GM12878 (cell line): Measurements from ENCODE around the gene CDHR5. TPM values are rescaled to one million over a fixed set of nuclear protein-coding genes. Genes with fewer than 3 reads are reported as not detected.

Experiments used
- ATAC-seq: fragments of 200-7000 bp; cut with Tn5 transposase; 3 replicates; pipeline ENCODE4 v1.9.1; 2020; ENCODE audit warnings: mild to moderate bottlenecking, moderate library complexity
- BruUV-seq: library from RNA; stranded (reverse); fragments of 400-500 nt; replicated peaks from 2 replicates; lab custom pipeline; 2021; lab: Mats Ljungman, UMichigan
- CTCF ChIA-PET: fragments of 300-600 bp; sonication (Branson Sonifier 250); formaldehyde crosslinking; extraction: SDS; loops from one replicate; lab custom pipeline; 2021; ENCODE audit warnings: inconsistent platforms; lab: Yijun Ruan, JAX
- POLR2A ChIA-PET: fragments of 350-600 bp; formaldehyde crosslinking; extraction: SDS; loops from one replicate; lab custom pipeline; 2021; ENCODE audit warnings: inconsistent platforms; lab: Charles Lee
- RAD21 ChIA-PET: fragments of 300-600 bp; sonication (Branson Sonifier 250); formaldehyde crosslinking; loops from one replicate; lab custom pipeline; 2023; ENCODE audit warnings: antibody characterized with exemption; ENCODE audit not compliant: unreplicated experiment; lab: Charles Lee
- SMC1A ChIA-PET: fragments of 300-600 bp; sonication (Branson Sonifier 250); formaldehyde crosslinking; loops from one replicate; lab custom pipeline; 2023; ENCODE audit not compliant: unreplicated experiment, uncharacterized antibody; lab: Charles Lee
- DNase-seq: peaks from one replicate; pipeline ENCODE4 v3.0.0-alpha.2; 2011; ENCODE audit warnings: low read depth, low spot score
- FAIRE-seq: peaks from 3 replicates; lab custom pipeline; 2011; peaks lifted over from hg19 to GRCh38; lab: Jason Lieb, UNC
- H2AFZ ChIP-seq: 2 replicates; pipeline ENCODE4 v1.6.0; 2011; ENCODE audit warnings: low read depth, low read length, control low read depth; ENCODE audit not compliant: control insufficient read depth
- H3K27ac ChIP-seq: 2 replicates; pipeline ENCODE4 v1.5.1; 2011; ENCODE audit warnings: control low read depth; ENCODE audit not compliant: control insufficient read depth, insufficient read depth
- H3K27me3 ChIP-seq, 2 experiments: replicated peaks in 1 of 2; 2 replicates each; pipeline versions ENCODE4 v1.6.0 to v1.6.1; 2011; ENCODE audit warnings: low read length in 1 of 2; ENCODE audit not compliant: control insufficient read depth in 2 of 2, insufficient read depth in 2 of 2
- H3K36me3 ChIP-seq, 2 experiments: 2 replicates each; pipeline ENCODE4 v1.5.1; 2011; ENCODE audit warnings: low read length in 1 of 2; ENCODE audit not compliant: control insufficient read depth in 2 of 2, insufficient read depth in 2 of 2
- H3K4me1 ChIP-seq: 2 replicates; pipeline ENCODE4 v1.6.1; 2011; ENCODE audit warnings: mild to moderate bottlenecking, low read length, moderate library complexity, mixed read lengths; ENCODE audit not compliant: control insufficient read depth, insufficient read depth
- H3K4me2 ChIP-seq: 2 replicates; pipeline ENCODE4 v1.6.0; 2011; ENCODE audit warnings: control low read depth; ENCODE audit not compliant: control insufficient read depth, insufficient read depth
- H3K4me3 ChIP-seq: fragments of 200-600 bp; sonication (generic); 2 replicates; pipeline ENCODE4 v1.5.1; 2016
- H3K79me2 ChIP-seq: 2 replicates; pipeline ENCODE4 v1.6.0; 2011; ENCODE audit warnings: low read length; ENCODE audit not compliant: control insufficient read depth, insufficient read depth
- H3K9ac ChIP-seq: 2 replicates; pipeline ENCODE4 v1.8.0; 2011; ENCODE audit warnings: low read length, control low read depth, mixed read lengths; ENCODE audit not compliant: control insufficient read depth, insufficient read depth
- H3K9me3 ChIP-seq: replicated peaks from 3 replicates; pipeline ENCODE4 v1.5.1; 2011; ENCODE audit warnings: mild to moderate bottlenecking, low read length; ENCODE audit not compliant: control insufficient read depth, insufficient read depth
- H4K20me1 ChIP-seq: 2 replicates; pipeline ENCODE4 v1.6.0; 2011; ENCODE audit not compliant: control insufficient read depth, insufficient read depth
- BHLHE40 ChIP-seq, 2 experiments: fragments of 450-650 bp in 1 of 2; IDR thresholded peaks; 2 replicates each; pipeline ENCODE4 v1.6.1; 2011 to 2017; ENCODE audit warnings: low read depth in 2 of 2, borderline replicate concordance in 1 of 2, improper control_type of control experiment in 1 of 2, low read length in 1 of 2, mild to moderate bottlenecking in 1 of 2
- CUX1 ChIP-seq: IDR thresholded peaks from 2 replicates; pipeline ENCODE4 v1.6.1; 2012; ENCODE audit warnings: improper control_type of control experiment, low read depth, low read length; ENCODE audit not compliant: insufficient replicate concordance
- EED ChIP-seq: sonication (generic); IDR thresholded peaks from 2 replicates; pipeline ENCODE4 v1.6.1; 2016; ENCODE audit warnings: antibody characterized with exemption, low read depth
- ELK1 ChIP-seq: IDR thresholded peaks from 2 replicates; pipeline ENCODE4 v1.6.1; 2012; ENCODE audit warnings: low read depth, low read length, improper control_type of control experiment
- FOS ChIP-seq: IDR thresholded peaks from 3 replicates; pipeline ENCODE4 v1.6.1; 2011; ENCODE audit warnings: borderline replicate concordance; ENCODE audit not compliant: insufficient read length; ENCODE audit errors: extremely low read depth
- HDAC2 ChIP-seq: fragments of 200-600 bp; sonication (generic); IDR thresholded peaks from 2 replicates; pipeline ENCODE4 v1.6.1; 2017
- NR2F1 ChIP-seq: fragments of 450-650 bp; conservative IDR thresholded peaks from 2 replicates; pipeline ENCODE4 v1.6.1; 2017; ENCODE audit warnings: mild to moderate bottlenecking
- RB1 ChIP-seq: fragments of 450-650 bp; formaldehyde crosslinking; IDR thresholded peaks from 2 replicates; pipeline ENCODE4 v1.6.1; 2017; ENCODE audit warnings: mild to moderate bottlenecking, borderline replicate concordance
- STAT3 ChIP-seq: IDR thresholded peaks from 2 replicates; pipeline ENCODE4 v1.6.1; 2011; ENCODE audit warnings: low read depth, low read length, improper control_type of control experiment
- TCF7 ChIP-seq: IDR thresholded peaks from 2 replicates; pipeline ENCODE4 v1.6.1; 2014; ENCODE audit warnings: antibody characterized with exemption, borderline replicate concordance
- ZNF24 ChIP-seq: fragments of 450-650 bp; IDR thresholded peaks from 2 replicates; pipeline ENCODE4 v1.6.1; 2017; ENCODE audit warnings: antibody characterized with exemption, mild to moderate bottlenecking
- WGBS: methylation state at CpG from one replicate; pipeline ENCODE4 v1.1.6; 2016; ENCODE audit warnings: low lambda C conversion rate; ENCODE audit not compliant: insufficient replicate concordance, insufficient coverage; ENCODE audit errors: missing lambda C conversion rate; 5-methylcytosine and 5-hydroxymethylcytosine counted together
- in situ Hi-C: fragments of 300-500 bp; cut with MboI; formaldehyde crosslinking; loops from 9 replicates; pipeline ENCODE4 v1.14.3; 2018; ENCODE audit warnings: mixed read lengths
- intact Hi-C: fragments of 100-400 bp; cut with micrococcal nuclease; formaldehyde crosslinking; loops from one replicate; pipeline ENCODE4 v1.14.2; 2022; ENCODE audit not compliant: unreplicated experiment
- polyA plus RNA-seq, 11 experiments: library from polyadenylated mRNA; depleted of rRNA in 4 of 11; unstranded in 6 of 11; stranded (reverse) in 5 of 11; fragments of >200 nt; fragmentation: Nextera tagmentation in 4 of 11; fragmentation: Illumina TruSeq in 1 of 11; extraction: Ambion mirVana in 4 of 11; extraction: Trizol in 1 of 11; gene quantifications; 1 replicate in 1 of 11; 2 replicates in 10 of 11; pipeline versions ENCODE4 v1.2.1 to v1.2.3, GENCODE V29; 2011 to 2016; ENCODE audit warnings: inconsistent platforms in 2 of 11, missing spikeins in 2 of 11, low read depth in 1 of 11
- total RNA-seq, 4 experiments: library from RNA; depleted of rRNA in 3 of 4; stranded (reverse); fragments of >200 nt in 3 of 4; fragmentation: Illumina TruSeq in 1 of 4; extraction: Trizol in 1 of 4; gene quantifications; 2 replicates each; pipeline versions ENCODE4 v1.2.1 to v1.2.3, GENCODE V29; 2013 to 2021

The CDHR5 gene
- total and polyA plus RNA-seq, 10 of the 15 experiments (the other 5 are each of a cell fraction or from before 2014, with no cell fraction given), result 0.06 TPM; not detected in 9

DNA sequence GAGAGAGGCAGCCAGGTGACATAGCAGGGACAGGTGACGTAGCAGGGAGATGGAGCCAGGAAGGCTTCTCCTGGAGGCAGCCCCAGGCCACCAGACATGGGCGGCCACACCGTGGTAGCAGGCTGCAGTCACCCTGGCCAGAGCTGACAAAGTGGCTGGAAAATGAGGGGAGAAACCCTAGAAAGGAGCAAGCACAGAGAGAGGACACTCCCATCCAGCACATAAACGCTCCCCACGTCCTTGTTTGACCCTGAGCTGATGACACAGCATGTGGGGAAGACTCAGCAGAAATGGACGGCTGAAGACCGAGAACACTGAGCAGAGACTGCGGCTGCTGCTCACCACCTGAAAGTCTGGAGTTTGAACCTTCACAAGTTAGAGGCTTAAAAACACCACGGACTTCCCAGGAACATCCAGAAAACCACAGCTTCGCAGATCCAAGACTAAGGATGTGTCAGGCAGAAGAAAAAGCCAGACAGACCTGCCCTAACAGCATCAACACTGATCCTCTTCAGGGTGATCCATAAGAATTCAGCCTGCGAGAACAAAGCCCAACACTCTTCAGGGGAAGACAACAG lies 41.0 kb upstream of the CDHR5 start:
- H2AFZ ChIP-seq, result no peak overlapping the region
- 87% methylated on average over 11 of the region's 11 CpGs for WGBS
- H3K36me3 ChIP-seq, result peaks cover 5 to 10% of the 10 kb centered on the region in 2 experiments; a peak in 3 of 4 replicates
- no TSS peak for BruUV-seq
- no peak for TF ChIP-seq ZNF24
- no peak for TF ChIP-seq CUX1
- TF ChIP-seq HDAC2, result no peak
- no peak for TF ChIP-seq RB1
- no peak for TF ChIP-seq EED
- TF ChIP-seq NR2F1, result no peak
- TF ChIP-seq TCF7, result no peak
- no peak for TF ChIP-seq FOS
- no peak for TF ChIP-seq ELK1
- no peak for TF ChIP-seq STAT3
- no peak for TF ChIP-seq BHLHE40 (IDR thresholded peaks at IDR 0.05; ENCODE audit: borderline replicate concordance in 1 of 2, low read depth in 2 of 2, low read length in 1 of 2)
- no peaks in the 10 kb centered on the region for H4K20me1 ChIP-seq
- H3K4me3 ChIP-seq, result no peak overlapping the region
- ChIA-PET CTCF (interaction anchor here (1.0 to 9.5 kb wide), 2 partner anchors 59 to 111 kb away, joined by 3 to 91 read pairs; no protein-coding TSS in a partner anchor), SMC1A (no interaction called here), RAD21 (no interaction called here), POLR2A (no interaction called here)
- no peak overlapping the region for H3K4me2 ChIP-seq
- H3K27ac ChIP-seq, result no peak overlapping the region
- intact Hi-C loops, result no loop called here
- ATAC-seq (no peak), DNase-seq (no peak), FAIRE-seq (no peak)
- no peaks in the 10 kb centered on the region for H3K9me3 ChIP-seq
- in situ Hi-C loops, result loop anchor here (10.0 kb wide), 1 partner anchor 59 kb away; no protein-coding TSS in a partner anchor
- H3K9ac ChIP-seq, result no peak overlapping the region
- H3K27me3 ChIP-seq, result no peaks in the 10 kb centered on the region
- no peaks in the 10 kb centered on the region for H3K79me2 ChIP-seq
- H3K4me1 ChIP-seq, result no peaks in the 10 kb centered on the region; the same call in 1 of the 2 replicates
